Subcutaneous abdominal adipose tissue (tissue), 5 donors: ENCODE data around the gene DAAM2.

ENCODE experiments used
- H3K27ac ChIP-seq: one replicate; pipeline ENCODE4 v1.7.0; 2013; ENCODE audit warnings: low read depth, mild to moderate bottlenecking, inconsistent platforms, low read length, moderate library complexity
- H3K27me3 ChIP-seq, 5 donors: one replicate each; pipeline ENCODE4 v1.7.0; 2013; ENCODE audit warnings: low read length in 5 of 5, inconsistent platforms in 1 of 5; ENCODE audit not compliant: control insufficient read depth in 5 of 5, insufficient read depth in 4 of 5
- H3K36me3 ChIP-seq, 5 donors: one replicate each; pipeline ENCODE4 v1.7.0; 2013; ENCODE audit warnings: low read length in 5 of 5; ENCODE audit not compliant: control insufficient read depth in 5 of 5, insufficient read depth in 5 of 5
- H3K4me1 ChIP-seq, 5 donors: one replicate each; pipeline ENCODE4 v1.7.0; 2013; ENCODE audit warnings: low read length in 5 of 5, mild to moderate bottlenecking in 3 of 5, moderate library complexity in 1 of 5; ENCODE audit not compliant: control insufficient read depth in 5 of 5, insufficient read depth in 5 of 5
- H3K4me3 ChIP-seq, 5 donors: one replicate each; pipeline ENCODE4 v1.7.0; 2013; ENCODE audit warnings: low read length in 5 of 5, low read depth in 1 of 5
- H3K9ac ChIP-seq, 5 donors: one replicate each; pipeline ENCODE4 v1.7.0; 2013; ENCODE audit warnings: low read length in 5 of 5, mild to moderate bottlenecking in 4 of 5, moderate library complexity in 3 of 5
- H3K9me3 ChIP-seq, 5 donors: one replicate each; pipeline ENCODE4 v1.7.0; 2013; ENCODE audit warnings: low read length in 5 of 5; ENCODE audit not compliant: control insufficient read depth in 5 of 5
- donor health status: healthy.
- donor health status: healthy.
- donor health status: healthy.
- donor health status: healthy.
- donor health status: healthy.

Gene DAAM2

GRCh38 chr6:39801456-39802251 is 9.5 kb downstream of the DAAM2 start:
- H3K4me3 ChIP-seq: no peak overlapping the region
- H3K36me3 ChIP-seq: peaks cover 0 to 2% (median 0%) of the 10 kb centered on the region in 5 donors
- peaks cover 2 to 27% (median 16%) of the 10 kb centered on the region in 5 donors for H3K4me1 ChIP-seq
- H3K9me3 ChIP-seq: no peaks in the 10 kb centered on the region
- no peak overlapping the region for H3K27ac ChIP-seq
- H3K9ac ChIP-seq: no peak overlapping the region
- no peaks in the 10 kb centered on the region for H3K27me3 ChIP-seq

DNA sequence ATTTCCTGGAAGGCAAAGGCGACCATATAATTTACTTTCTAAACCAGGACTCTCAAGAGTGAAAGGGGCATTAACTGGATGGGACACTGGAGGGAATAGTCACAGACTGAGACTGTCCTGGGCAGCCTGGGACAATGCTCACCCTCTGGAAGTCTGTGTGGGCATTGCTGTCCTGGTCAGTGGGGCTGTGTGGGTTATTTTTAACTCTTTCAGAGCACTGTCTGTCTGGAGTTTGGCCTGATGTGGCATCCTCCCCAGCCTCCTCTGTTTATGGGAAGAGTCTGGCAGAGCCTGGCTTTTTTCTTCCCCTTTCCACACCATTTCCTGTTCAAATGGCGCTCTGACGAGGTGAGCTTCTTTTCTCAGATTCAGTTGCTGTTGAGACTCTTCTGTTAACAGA is 11.7 kb downstream of the DAAM2 start:
- H3K36me3 ChIP-seq: no peaks in the 10 kb centered on the region
- H3K27ac ChIP-seq: no peak overlapping the region
- no peak overlapping the region for H3K9ac ChIP-seq
- H3K4me3 ChIP-seq: no peak overlapping the region
- H3K9me3 ChIP-seq: no peaks in the 10 kb centered on the region
- H3K4me1 ChIP-seq: peaks cover 2 to 28% (median 16%) of the 10 kb centered on the region in 5 donors
- H3K27me3 ChIP-seq: no peaks in the 10 kb centered on the region

DNA sequence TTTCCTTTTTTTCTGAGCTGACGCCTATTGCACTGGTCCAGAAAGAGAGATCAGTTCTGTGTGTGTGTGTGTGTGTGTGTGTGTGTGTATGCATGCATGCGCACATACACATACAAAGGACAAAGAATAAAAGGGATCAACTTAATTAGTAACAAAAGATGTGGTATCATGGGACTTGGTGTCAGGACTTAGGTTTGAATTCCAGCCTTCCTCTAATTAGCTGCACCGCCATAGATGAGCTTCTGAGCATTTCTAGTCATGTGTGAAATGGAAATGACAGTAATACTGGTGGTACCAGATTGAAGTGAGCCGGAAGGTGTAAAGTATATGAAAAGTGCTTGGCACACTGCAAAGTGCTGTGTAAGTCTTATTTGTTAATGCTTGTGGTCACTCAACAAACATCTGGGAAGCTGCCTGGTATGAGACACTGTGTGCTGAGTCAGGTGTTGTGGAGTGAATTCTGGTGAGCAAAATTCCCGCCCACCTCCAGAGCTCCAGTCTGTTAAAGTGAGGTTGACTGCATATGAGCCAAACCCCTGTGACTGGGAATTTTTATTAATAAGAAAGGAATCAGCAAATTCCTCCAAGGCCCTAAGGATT is 12.4 kb downstream of the DAAM2 start:
- H3K4me1 ChIP-seq: peaks cover 2 to 30% (median 16%) of the 10 kb centered on the region in 5 donors
- no peak overlapping the region for H3K9ac ChIP-seq
- no peak overlapping the region for H3K27ac ChIP-seq
- H3K27me3 ChIP-seq: no peaks in the 10 kb centered on the region
- H3K9me3 ChIP-seq: no peaks in the 10 kb centered on the region
- no peak overlapping the region for H3K4me3 ChIP-seq
- no peaks in the 10 kb centered on the region for H3K36me3 ChIP-seq

GRCh38 chr6:39806278-39806677 is 14.1 kb downstream of the DAAM2 start:
- Histone ChIP-seq H3K27ac (no peak overlapping the region), H3K9me3 (no peaks in the 10 kb centered on the region), H3K9ac (no peak overlapping the region), H3K36me3 (no peaks in the 10 kb centered on the region), H3K27me3 (no peaks in the 10 kb centered on the region), H3K4me1 (peaks cover 2 to 36% (median 21%) of the 10 kb centered on the region in 5 donors), H3K4me3 (no peak overlapping the region)

DNA sequence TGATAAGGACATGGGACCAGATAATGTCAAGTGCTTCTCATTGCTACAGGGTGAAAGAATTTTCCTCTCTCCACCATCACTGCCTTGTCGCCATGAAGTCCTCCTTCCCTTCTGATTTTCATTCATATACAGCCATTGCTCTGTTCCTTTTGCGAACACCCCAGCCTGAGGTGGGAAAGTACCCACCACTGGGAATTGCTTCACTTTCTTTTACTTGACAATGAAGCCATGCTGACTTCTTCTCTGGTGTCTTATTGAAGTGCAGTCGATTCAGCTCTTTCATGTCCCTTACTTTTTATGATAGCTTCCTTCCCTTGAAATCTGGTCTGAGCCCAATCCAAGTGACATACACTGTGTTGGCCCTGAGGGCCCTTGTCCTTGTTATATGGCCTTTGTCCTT is 16.2 kb downstream of the DAAM2 start:
- Histone ChIP-seq H3K4me3 (no peak overlapping the region), H3K9ac (no peak overlapping the region), H3K9me3 (no peaks in the 10 kb centered on the region), H3K4me1 (peaks cover 3 to 50% (median 35%) of the 10 kb centered on the region in 5 donors), H3K27ac (no peak overlapping the region), H3K36me3 (no peaks in the 10 kb centered on the region), H3K27me3 (no peaks in the 10 kb centered on the region)

- H3K27me3 ChIP-seq: no peaks in the 10 kb centered on the region
- no peaks in the 10 kb centered on the region for H3K36me3 ChIP-seq
- H3K4me3 ChIP-seq: no peak overlapping the region
- no peak overlapping the region for H3K27ac ChIP-seq
- H3K9me3 ChIP-seq: no peaks in the 10 kb centered on the region
- H3K9ac ChIP-seq: no peak overlapping the region
- H3K4me1 ChIP-seq: peaks cover 3 to 49% (median 40%) of the 10 kb centered on the region in 5 donors
Measured at GRCh38 chr6:39808964-39809363, 16.8 kb downstream of the DAAM2 start.

DNA sequence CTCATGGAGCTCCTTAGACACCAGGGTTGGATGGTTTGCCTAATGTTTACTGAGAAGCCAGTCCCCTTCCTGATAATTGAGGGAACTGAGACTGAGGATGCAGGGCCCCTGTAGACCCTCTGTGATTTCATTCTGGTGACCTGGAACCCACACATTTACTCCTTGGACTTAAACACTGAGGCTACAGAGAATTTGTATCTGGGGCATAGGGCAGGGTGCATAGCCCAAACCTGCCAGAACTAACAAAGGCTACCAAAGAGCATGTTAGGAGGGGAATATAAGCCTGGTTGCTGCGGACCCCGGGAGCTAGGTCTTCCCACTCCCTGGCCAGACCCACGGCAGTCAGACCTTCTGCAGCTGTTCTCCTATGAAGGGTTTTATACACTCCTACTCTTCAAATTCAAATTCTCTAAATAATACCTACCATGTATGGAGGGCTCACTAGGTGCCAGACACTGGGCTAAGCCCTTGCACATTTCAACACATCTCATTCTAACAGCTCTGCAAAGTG is 19.7 kb downstream of the DAAM2 start:
- no peak overlapping the region for H3K27ac ChIP-seq
- no peaks in the 10 kb centered on the region for H3K27me3 ChIP-seq
- peaks cover 0 to 11% (median 5%) of the 10 kb centered on the region in 5 donors for H3K36me3 ChIP-seq
- H3K4me1 ChIP-seq: peaks cover 2 to 45% (median 34%) of the 10 kb centered on the region in 5 donors
- H3K4me3 ChIP-seq: no peak overlapping the region
- H3K9me3 ChIP-seq: no peaks in the 10 kb centered on the region
- H3K9ac ChIP-seq: no peak overlapping the region

GRCh38 chr6:39812496-39812852 is 20.3 kb downstream of the DAAM2 start:
- peaks cover 0 to 12% (median 5%) of the 10 kb centered on the region in 5 donors for H3K36me3 ChIP-seq
- peaks cover 2 to 45% (median 34%) of the 10 kb centered on the region in 5 donors for H3K4me1 ChIP-seq
- H3K9ac ChIP-seq: no peak overlapping the region
- H3K4me3 ChIP-seq: no peak overlapping the region
- H3K9me3 ChIP-seq: no peaks in the 10 kb centered on the region
- no peaks in the 10 kb centered on the region for H3K27me3 ChIP-seq
- no peak overlapping the region for H3K27ac ChIP-seq

DNA sequence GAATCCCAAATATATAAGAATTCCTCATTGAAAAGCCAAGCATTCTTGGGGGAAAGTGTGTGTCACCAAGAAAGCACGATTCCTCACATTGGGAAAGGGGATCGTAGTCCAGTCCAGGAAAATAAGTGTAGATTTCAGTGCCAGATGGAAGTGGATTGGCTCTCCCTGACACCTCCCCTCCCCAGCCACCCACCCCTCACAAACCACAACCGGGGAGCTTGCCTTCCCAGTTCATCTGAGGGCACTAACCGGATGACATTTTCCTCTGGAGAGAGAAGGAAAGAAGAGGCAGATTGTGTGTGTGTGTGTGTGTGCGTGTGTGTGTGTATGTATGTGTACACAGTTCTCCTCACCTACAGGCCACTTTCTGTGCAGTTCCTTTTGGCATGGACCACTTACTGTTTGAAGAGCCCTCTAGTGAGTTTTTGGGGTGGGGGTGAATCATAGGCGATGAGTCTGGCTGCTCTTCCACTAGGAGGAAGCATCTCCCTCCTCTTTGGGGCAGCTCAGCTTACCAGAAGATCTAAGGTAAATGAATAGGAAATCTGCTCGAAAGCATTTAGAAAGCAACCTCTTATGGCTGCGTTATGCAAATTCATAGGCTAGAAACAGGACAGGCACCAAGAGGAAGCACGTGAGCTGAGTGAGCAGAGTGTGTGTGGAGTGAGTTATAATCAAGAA is 20.8 kb downstream of the DAAM2 start:
- no peak overlapping the region for H3K9ac ChIP-seq
- peaks cover 2 to 45% (median 34%) of the 10 kb centered on the region in 5 donors for H3K4me1 ChIP-seq
- H3K27me3 ChIP-seq: no peaks in the 10 kb centered on the region
- no peak overlapping the region for H3K27ac ChIP-seq
- no peaks in the 10 kb centered on the region for H3K9me3 ChIP-seq
- peak overlapping the region in 1 of 5 donors; percentile 12 for H3K4me3 ChIP-seq
- peaks cover 0 to 12% (median 5%) of the 10 kb centered on the region in 5 donors for H3K36me3 ChIP-seq

DNA sequence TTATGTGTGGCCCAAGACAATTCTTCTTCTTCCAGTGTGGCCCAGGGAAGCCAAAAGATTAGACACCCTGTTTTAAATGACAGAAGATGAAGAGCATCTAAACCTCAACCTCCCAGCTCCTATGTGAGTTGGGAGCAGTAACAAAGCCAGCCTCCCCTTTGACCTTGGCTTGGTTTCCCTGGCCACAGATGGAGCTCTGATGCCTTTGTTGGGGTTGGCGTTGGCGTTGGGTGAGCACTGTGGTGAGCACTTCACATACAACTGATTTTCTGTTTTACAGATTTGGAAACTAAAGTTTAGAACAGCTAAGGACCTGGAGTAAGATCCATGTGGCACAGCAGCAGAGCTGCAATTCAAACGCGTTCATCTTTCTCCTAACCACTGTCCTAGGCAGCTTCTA is 22.1 kb downstream of the DAAM2 start:
- Histone ChIP-seq H3K4me1 (peaks cover 2 to 53% (median 41%) of the 10 kb centered on the region in 5 donors), H3K27me3 (no peaks in the 10 kb centered on the region), H3K9me3 (no peaks in the 10 kb centered on the region), H3K36me3 (peaks cover 0 to 12% (median 5%) of the 10 kb centered on the region in 5 donors), H3K4me3 (no peak overlapping the region), H3K27ac (no peak overlapping the region), H3K9ac (no peak overlapping the region)
